Breast epithelium (tissue), 4 donors: ENCODE data around the gene REC114. TPM values are rescaled to one million over a fixed set of nuclear protein-coding genes. Genes with fewer than 3 reads are reported as not detected.

Experiments
- DNase-seq, 2 donors: peaks; one replicate each; pipeline ENCODE4 v3.0.0-alpha.2; 2019; ENCODE audit warnings: low spot score in 2 of 2
- H3K27ac ChIP-seq, 2 donors: fragments of 200-600 bp; sonication (generic) in 1 of 2; one replicate each; pipeline ENCODE4 v1.5.1; 2016 to 2019; ENCODE audit warnings: mild to moderate bottlenecking in 1 of 2
- H3K27me3 ChIP-seq, 2 donors: fragments of 200-600 bp; sonication (generic) in 1 of 2; one replicate each; pipeline versions ENCODE4 v1.5.1 to v1.6.0; 2017 to 2019; ENCODE audit warnings: control low read depth in 1 of 2, mild to moderate bottlenecking in 1 of 2
- H3K36me3 ChIP-seq: fragments of 200-600 bp; one replicate; pipeline ENCODE4 v1.5.1; 2019
- H3K4me1 ChIP-seq, 2 donors: fragments of 200-600 bp; sonication (generic); one replicate each; pipeline ENCODE4 v1.5.1; 2016 to 2019; ENCODE audit warnings: control low read depth in 1 of 2
- H3K4me3 ChIP-seq, 3 donors: fragments of 200-600 bp; sonication (generic); 1 replicate in 2 of 3; 2 replicates in 1 of 3; pipeline ENCODE4 v1.5.1; 2016 to 2019; ENCODE audit warnings: mild to moderate bottlenecking in 3 of 3, moderate library complexity in 2 of 3
- H3K9me3 ChIP-seq, 2 donors: fragments of 200-600 bp; sonication (generic) in 1 of 2; one replicate each; pipeline ENCODE4 v1.5.1; 2016 to 2019; ENCODE audit warnings: control low read depth in 1 of 2
- CTCF ChIP-seq, 3 donors: fragments of 450-650 bp; IDR thresholded peaks; one replicate each; pipeline ENCODE4 v1.5.1; 2016 to 2017; ENCODE audit warnings: antibody characterized with exemption in 3 of 3, mild to moderate bottlenecking in 3 of 3, moderate library complexity in 3 of 3
- POLR2A ChIP-seq: fragments of 450-650 bp; IDR thresholded peaks from one replicate; pipeline ENCODE4 v1.6.1; 2016; ENCODE audit warnings: antibody characterized with exemption, mild to moderate bottlenecking, moderate library complexity
- POLR2AphosphoS5 ChIP-seq, 3 donors: sonication (generic); formaldehyde crosslinking; IDR thresholded peaks; one replicate each; pipeline ENCODE4 v1.6.1; 2017; ENCODE audit warnings: antibody characterized with exemption in 3 of 3
- intact Hi-C: fragments of 100-400 bp; cut with DNase I; formaldehyde crosslinking; loops from one replicate; pipeline ENCODE4 v1.15.1; 2023; ENCODE audit warnings: low total_unique reads
- total RNA-seq, 3 donors: library from RNA; depleted of rRNA; stranded (reverse); fragments of >200 nt; gene quantifications; one replicate each; pipeline ENCODE4 v1.1.0, GENCODE V29; 2016

Gene REC114
- total RNA-seq, 3 donors from 2014 or later, result not detected

GRCh38 chr15:73517566-73517965 lies 74.6 kb downstream of the REC114 start:
- intact Hi-C loops, result no loop called here
- TF ChIP-seq POLR2A (no peak), CTCF (IDR thresholded peaks at IDR 0.05) (no peak), POLR2AphosphoS5 (IDR thresholded peaks at IDR 0.05) (no peak)

GRCh38 chr15:73518180-73518862 lies 75.4 kb downstream of the REC114 start:
- TF ChIP-seq POLR2AphosphoS5 (IDR thresholded peaks at IDR 0.05), result no peak

More at GRCh38 chr15:73517566-73517965, 74.6 kb downstream of the REC114 start:
- DNase-seq, result no peak
- H3K4me1 ChIP-seq, result no peaks in the 10 kb centered on the region
- no peak overlapping the region for H3K4me3 ChIP-seq
- H3K36me3 ChIP-seq, result no peaks in the 10 kb centered on the region
- H3K9me3 ChIP-seq, result no peaks in the 10 kb centered on the region
- H3K27ac ChIP-seq, result no peak overlapping the region
- no peaks in the 10 kb centered on the region for H3K27me3 ChIP-seq

GRCh38 chr15:73518876-73519733 lies 76.1 kb downstream of the REC114 start:
- no peaks in the 10 kb centered on the region for H3K9me3 ChIP-seq
- no peaks in the 10 kb centered on the region for H3K27me3 ChIP-seq
- no peak overlapping the region for H3K4me3 ChIP-seq
- DNase-seq, result no peak
- H3K36me3 ChIP-seq, result no peaks in the 10 kb centered on the region
- H3K27ac ChIP-seq, result no peak overlapping the region
- TF ChIP-seq POLR2AphosphoS5 (IDR thresholded peaks at IDR 0.05) (no peak), POLR2A (no peak), CTCF (IDR thresholded peaks at IDR 0.05) (no peak)
- no peaks in the 10 kb centered on the region for H3K4me1 ChIP-seq
- intact Hi-C loops, result no loop called here

More at GRCh38 chr15:73518180-73518862, 75.4 kb downstream of the REC114 start:
- Histone ChIP-seq H3K36me3 (no peaks in the 10 kb centered on the region), H3K27ac (no peak overlapping the region), H3K4me3 (no peak overlapping the region), H3K4me1 (no peaks in the 10 kb centered on the region), H3K9me3 (no peaks in the 10 kb centered on the region), H3K27me3 (no peaks in the 10 kb centered on the region)
- intact Hi-C loops, result no loop called here
- no peak for DNase-seq

- Histone ChIP-seq H3K9me3 (no peaks in the 10 kb centered on the region), H3K4me3 (no peak overlapping the region), H3K27ac (no peak overlapping the region), H3K27me3 (no peaks in the 10 kb centered on the region), H3K36me3 (no peaks in the 10 kb centered on the region), H3K4me1 (no peaks in the 10 kb centered on the region)
- intact Hi-C loops, result no loop called here
- no peak for TF ChIP-seq POLR2AphosphoS5 (IDR thresholded peaks at IDR 0.05)
- TF ChIP-seq POLR2A, result no peak
- no peak for TF ChIP-seq CTCF (IDR thresholded peaks at IDR 0.05)
- DNase-seq, result no peak
Observed at GRCh38 chr15:73522011-73522410, 79.0 kb downstream of the REC114 start.

GRCh38 chr15:73524919-73525318 lies 82.0 kb downstream of the REC114 start:
- no peak for TF ChIP-seq CTCF (IDR thresholded peaks at IDR 0.05)
- no peak for TF ChIP-seq POLR2AphosphoS5 (IDR thresholded peaks at IDR 0.05)
- no peak for TF ChIP-seq POLR2A
- Histone ChIP-seq H3K27ac (no peak overlapping the region), H3K4me1 (no peaks in the 10 kb centered on the region), H3K4me3 (no peak overlapping the region), H3K36me3 (no peaks in the 10 kb centered on the region), H3K9me3 (no peaks in the 10 kb centered on the region), H3K27me3 (no peaks in the 10 kb centered on the region)
- no peak for DNase-seq
- intact Hi-C loops, result no loop called here
